Measurements from ENCODE around the gene B3GNT3.

Gene B3GNT3

GRCh38 chr19:17862711-17863519 is 68.0 kb downstream of the B3GNT3 start:
- H3K4me1 Mint-ChIP-seq (ENCODE audit: low read depth) = peaks cover 40% of the 10 kb centered on the region
- H3K27me3 Mint-ChIP-seq = no peaks in the 10 kb centered on the region
- H3K27ac Mint-ChIP-seq = peak overlapping the region; percentile 100
- peak overlapping the region; percentile 95 for H3K4me3 Mint-ChIP-seq
- H3K9me3 Mint-ChIP-seq = no peaks in the 10 kb centered on the region
- peaks cover 64% of the 10 kb centered on the region for H3K36me3 Mint-ChIP-seq (ENCODE audit: low read depth)
- peak; percentile 46 for DNase-seq

Data from activated T-cell treated with anti-CD3 and anti-CD28 coated beads, Interleukin-2, amount 50 U/mL, for 24 hours (primary cell).